GM10266 (cell line): ENCODE measurements around the gene LRIG2.
"Not testable (repeated sequence)": the region's sequence is repeated elsewhere in the genome, so short reads cannot be mapped to it uniquely, and the experiment has no call there.

ENCODE experiments used
- DNase-seq: peaks from one replicate; pipeline ENCODE4 v3.0.0; 2012; ENCODE audit errors: extremely low spot score
- TF ChIP-seq, protein P1 (sequence below): IDR thresholded peaks from 2 replicates; pipeline ENCODE4 v1.5.1; 2012; ENCODE audit warnings: mild to moderate bottlenecking, low read depth; ENCODE audit not compliant: control insufficient read depth, insufficient read depth; ENCODE audit errors: missing control alignments

LRIG2 gene

DNA sequence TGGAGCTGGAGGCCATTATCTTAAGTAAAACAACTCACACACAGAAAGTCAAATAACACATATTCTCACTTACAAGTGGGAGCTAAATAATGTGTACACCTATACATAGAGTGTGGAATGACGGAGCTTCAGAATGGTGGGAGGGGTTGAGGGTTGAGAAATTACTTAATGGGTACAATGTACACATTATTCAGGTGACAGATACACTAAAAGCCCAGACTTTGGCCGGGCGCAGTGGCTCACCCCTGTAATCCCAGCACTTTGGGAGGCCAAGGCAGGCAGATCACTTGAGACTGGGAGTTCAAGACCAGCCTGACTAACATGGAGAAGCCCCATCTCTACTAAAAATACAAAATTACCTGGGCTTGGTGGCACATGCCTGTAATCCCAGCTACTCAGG, 24.9 kb upstream of the LRIG2 start:
- DNase-seq = no peak
- TF ChIP-seq, protein P1, sequence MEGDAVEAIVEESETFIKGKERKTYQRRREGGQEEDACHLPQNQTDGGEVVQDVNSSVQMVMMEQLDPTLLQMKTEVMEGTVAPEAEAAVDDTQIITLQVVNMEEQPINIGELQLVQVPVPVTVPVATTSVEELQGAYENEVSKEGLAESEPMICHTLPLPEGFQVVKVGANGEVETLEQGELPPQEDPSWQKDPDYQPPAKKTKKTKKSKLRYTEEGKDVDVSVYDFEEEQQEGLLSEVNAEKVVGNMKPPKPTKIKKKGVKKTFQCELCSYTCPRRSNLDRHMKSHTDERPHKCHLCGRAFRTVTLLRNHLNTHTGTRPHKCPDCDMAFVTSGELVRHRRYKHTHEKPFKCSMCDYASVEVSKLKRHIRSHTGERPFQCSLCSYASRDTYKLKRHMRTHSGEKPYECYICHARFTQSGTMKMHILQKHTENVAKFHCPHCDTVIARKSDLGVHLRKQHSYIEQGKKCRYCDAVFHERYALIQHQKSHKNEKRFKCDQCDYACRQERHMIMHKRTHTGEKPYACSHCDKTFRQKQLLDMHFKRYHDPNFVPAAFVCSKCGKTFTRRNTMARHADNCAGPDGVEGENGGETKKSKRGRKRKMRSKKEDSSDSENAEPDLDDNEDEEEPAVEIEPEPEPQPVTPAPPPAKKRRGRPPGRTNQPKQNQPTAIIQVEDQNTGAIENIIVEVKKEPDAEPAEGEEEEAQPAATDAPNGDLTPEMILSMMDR = no peak

DNA sequence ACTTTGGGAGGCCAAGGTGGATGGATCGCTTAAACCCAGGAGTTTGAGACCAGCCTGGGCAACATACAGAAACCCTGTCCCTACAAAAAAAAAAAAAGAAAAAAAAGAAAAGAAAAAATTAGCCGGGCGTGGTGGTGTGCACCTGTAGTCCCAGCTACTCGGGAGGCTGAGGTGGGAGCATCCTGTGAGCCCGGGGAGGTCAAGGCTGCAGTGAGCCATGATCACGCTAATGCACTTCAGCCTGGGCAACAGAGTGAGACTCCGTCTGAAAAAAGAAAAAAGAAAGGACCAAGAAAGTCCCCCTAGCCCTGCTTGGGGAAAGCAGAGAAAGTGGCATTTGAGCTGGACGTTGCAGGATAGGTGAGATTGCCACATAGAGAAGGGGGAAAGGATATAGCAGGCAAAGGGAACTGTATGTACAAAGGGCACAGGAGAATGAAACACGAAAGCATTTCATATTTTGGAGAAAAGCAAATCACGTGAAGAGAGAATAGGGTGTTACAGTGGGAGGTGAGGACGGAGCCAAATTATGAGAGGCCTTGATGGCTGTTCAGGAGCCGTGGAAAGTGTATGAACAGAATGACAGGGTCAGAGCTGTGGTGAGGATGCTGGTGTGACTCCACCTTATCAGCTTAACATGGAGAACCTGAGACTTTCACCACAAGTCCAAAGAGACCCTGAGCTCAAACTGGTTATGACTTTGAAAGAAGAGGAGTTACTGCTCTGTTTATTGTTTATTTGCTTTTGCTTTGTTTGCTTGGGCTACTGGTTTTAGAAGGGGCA, 19.5 kb upstream of the LRIG2 start:
- no peak for DNase-seq
- TF ChIP-seq, protein P1 = no peak

DNA sequence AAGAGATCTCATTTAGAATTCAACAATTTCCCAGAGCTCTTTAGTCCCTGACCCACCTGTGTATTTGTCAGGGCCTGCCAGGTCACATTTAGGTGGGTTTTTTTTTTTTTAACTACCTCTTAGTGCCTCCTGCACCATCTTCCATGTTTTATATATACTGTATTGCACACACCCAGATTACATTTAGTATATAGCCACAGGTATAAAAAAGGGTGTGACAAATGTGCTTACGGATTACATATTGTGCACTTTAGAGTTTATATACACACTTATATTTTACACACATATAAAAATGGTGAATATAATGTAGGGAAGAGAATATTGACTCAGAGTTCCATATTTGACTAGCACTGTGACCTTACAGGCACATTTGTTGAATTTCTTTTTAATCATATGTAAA, 17.4 kb upstream of the LRIG2 start:
- no peak for DNase-seq
- TF ChIP-seq, protein P1 = no peak

DNA sequence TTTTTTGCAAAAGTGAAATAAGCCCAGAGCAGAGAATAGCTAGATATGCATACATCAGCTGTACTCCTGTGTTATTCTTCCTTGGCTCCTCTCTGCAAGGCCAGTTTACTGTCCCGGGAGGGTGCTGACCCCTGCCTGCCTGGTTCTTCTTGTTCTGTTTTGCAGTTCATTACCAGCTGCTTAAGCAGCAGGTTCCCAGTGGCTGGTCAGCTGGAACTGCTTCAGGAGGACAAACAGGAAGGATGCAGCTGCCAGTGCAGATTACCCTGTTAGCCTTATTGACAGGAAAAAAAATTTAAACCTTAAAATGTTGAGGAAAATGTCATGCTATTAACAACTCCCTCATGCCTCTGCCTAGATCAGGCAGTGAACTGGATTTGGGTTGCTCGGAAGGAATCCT, 16.0 kb upstream of the LRIG2 start:
- TF ChIP-seq, protein P1 = no peak
- no peak for DNase-seq

DNA sequence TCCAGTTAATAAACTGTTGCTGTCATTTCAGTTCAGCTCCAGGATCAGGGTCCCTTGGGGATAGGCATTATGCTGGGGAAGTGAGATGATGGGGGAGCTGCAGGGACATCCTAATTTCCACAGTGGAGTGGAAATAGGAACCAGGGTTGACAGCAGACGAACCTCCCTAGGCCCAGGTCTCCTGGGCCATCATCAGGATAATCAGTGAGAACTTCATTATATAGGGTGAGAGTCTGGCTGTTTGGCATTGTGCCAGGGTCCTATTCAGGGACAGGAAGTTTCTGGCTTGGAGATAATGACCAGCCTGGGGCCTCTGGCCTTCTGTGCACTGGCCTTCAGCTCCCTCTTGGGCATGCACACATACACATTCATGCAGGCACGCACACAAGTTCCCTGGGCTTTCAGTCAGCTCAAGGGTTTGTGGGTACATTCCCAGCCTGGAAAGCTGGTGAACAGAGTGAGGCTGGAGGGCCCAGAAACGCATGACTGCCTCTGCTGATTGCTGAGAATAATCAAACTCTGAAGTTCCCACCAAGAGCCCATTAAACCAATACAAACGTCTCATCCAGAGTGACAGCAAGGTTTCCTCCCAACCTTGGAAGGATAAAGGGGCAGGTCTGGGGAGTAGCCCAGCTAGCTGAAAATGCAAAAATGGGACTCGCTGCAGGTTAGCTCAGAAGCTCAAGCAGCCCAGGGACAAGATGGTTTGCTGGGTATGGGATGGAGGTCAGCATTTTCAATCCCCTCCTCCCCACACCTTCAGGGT, 13.9 kb upstream of the LRIG2 start:
- TF ChIP-seq, protein P1 = no peak
- DNase-seq = no peak

DNA sequence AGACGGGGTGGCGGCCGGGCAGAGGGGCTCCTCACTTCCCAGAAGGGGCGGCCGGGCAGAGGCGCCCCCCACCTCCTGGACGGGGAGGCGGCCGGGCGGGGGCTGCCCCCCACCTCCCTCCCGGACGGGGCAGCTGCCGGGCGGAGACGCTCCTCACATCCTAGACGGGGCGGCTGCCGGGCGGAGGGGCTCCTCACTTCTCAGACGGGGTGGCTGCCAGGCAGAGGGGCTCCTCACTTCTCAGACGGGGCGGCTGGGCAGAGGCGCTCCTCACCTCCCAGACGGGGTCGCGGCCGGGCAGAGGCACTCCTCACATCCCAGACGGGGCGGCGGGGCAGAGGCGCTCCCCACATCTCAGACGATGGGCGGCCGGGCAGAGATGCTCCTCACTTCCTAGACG, 9.5 kb upstream of the LRIG2 start:
- DNase-seq = not testable (repeated sequence)

DNA sequence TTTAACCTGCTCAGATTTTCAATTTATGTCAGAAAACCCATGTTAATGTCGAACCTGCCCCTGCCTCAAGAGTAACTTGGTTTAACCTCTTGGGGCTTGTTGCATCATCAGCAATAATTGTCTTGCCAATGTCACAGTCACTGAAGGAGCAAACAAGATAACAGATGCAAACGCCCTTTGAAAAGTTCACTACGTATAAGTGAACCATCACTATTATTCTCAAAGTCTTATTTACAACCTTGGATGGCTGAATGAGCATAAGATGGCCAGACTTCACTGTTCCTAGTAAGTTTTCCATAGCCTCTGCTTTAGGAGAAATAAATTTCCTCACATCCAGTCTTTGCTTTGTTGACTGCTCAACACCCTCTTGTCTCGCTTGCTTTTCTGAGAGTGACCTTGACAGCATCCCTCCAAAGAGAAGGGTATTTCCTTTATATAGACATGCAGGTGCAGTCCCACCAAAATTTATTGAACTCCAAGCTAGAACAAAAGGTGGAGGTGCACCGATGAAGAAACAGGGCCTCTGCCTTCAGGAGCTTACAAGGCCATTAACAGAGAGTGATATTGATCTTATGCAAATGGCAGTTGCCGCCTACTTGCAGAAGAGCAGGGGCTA, 749 bp upstream of the LRIG2 start:
- TF ChIP-seq, protein P1 = peak; percentile 88
- DNase-seq = no peak
